T-helper 2 cell treated with Interferon-gamma antibody and Interleukin-4, amounts not matched to agents 100 ng/mL and 5 ng/mL, for 36 hours (primary cell): Measurements from ENCODE around the gene MYO1D. TPM values are rescaled to one million over a fixed set of nuclear protein-coding genes. Genes with fewer than 3 reads are reported as not detected.
"Not testable (repeated sequence)": the region's sequence is repeated elsewhere in the genome, so short reads cannot be mapped to it uniquely, and the experiment has no call there.

Experiments used
- intact Hi-C: fragments of 100-400 bp; cut with micrococcal nuclease; formaldehyde crosslinking; loops from one replicate; pipeline ENCODE4 v1.15.1; 2023
- total RNA-seq: library from RNA; stranded (reverse); gene quantifications from 2 replicates; pipeline ENCODE4 v1.2.3, GENCODE V29; 2022

The MYO1D gene
- total RNA-seq = 6.6 and 9.3 TPM in 2 replicates

DNA sequence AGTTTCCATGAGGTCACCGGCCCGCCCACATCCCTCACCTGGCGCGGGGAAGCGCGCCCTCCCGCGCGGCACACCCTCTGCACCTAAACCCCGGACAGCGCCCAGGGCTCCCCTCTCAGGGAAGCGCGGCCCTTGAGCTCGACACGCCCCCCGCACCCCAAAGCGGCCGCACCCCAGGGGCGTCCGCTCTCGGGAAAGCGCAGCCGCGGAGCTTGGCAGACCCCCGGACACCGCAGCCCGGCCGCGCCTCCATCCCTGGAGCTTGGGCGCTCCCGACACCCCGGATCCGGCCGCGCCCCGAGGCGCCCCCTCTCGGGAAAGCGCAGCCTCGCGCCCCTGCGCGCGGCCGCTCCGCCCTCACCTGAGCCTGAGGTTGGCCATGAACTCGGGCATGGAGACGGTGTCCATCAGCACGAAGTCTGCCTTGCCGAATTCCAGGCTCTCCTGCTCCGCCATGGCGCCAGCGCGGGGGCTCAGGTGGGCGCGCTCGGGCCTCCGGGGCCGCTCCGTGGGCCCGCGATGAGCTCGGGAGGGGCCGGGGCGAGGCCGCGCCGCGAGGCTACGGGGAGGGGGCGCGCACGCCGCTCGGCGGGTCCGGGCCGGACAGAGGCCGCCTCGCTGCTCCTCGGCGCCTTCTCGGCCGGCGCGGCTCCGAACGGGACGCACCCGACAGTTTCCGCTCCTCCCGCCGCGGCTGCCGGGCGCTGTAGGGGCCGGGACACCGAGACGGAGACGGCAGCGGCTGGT lies at the start of gene MYO1D:
TSS of gene MYO1D (minus strand) at position 708 of the 747 bp plus-strand sequence. CDS start at position 456, 252 bp downstream.
- intact Hi-C loops = loop anchor here (1.0 to 10.0 kb wide), 5 partner anchors 34 to 432 kb away; partner anchors contain the start of genes CDK5R1 and PSMD11

DNA sequence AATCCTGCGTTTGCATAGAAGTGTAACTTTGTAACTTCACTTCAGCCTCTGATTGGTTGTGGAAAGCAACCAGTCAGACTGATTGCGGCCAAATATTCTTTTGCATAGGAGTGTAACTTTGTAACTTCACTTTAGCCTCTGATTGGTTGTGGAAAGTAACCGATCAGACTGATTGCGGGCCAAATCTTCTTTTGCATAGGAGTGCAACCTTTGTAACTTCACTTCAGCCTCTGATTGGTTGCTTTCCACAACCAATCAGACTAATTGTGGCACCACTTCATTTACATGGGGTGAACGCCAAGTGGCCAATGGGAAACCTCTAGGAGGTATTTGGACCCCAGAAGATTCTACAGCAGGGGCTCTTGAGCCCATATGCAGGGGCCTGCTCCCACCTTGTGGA lies 49.3 kb upstream of the MYO1D start:
- intact Hi-C loops = no loop called here

DNA sequence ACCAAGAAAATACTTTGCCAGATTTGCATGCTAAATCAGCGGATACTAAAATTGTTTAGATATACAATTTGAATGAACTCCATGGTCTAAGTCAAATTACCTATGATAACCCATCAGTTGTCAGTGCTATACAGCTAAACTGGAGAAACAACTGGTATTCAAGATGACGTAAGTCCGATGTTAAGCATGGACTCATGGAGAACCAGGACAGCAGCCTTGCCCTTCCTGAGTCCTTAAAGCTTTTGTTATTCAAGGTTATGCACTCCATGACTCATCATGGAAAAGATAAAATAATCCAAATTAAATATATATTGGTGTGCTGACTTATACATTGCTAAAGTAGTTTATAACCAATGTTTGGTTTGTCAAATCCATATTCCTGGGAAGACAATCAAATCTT lies 47.0 kb upstream of the MYO1D start:
- intact Hi-C loops = not testable (repeated sequence)

DNA sequence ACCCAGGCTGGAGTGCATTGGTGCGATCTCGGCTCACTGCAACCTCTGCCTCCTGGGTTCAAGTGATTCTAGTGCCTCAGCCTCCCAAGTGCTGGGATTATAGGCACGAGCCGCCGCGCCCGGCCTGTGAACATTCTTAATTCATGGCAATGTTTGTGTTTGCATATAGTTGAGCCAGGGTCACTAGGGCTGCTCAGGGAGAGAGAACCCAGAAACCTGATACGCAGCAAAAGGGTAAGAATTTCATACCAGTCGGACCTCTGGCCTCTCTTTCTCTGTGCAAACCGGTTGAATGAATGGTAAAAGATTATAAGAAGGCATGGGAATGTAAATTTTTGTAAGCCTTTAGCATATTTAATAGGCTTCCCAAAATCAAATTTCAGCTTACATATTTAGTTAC lies 44.1 kb upstream of the MYO1D start:
- intact Hi-C loops = no loop called here

DNA sequence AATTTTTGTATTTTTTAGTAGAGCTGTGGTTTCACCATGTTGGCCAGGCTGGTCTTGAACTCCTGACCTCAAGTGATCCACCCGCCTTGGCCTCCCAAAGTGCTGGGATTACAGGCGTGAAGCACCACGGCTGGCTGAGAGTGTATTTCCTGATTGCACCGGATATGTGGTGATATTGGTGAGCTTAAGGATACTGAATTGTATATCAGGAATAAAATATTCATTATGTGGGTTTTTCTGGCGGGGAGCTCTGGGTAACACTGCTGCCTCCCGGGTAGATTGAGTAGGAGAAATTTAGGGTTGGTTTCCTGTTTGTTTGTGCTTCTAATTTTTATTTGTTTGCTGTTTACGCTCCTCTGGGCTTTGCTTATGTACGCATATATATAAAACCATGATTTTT lies 43.4 kb upstream of the MYO1D start:
- intact Hi-C loops = no loop called here

DNA sequence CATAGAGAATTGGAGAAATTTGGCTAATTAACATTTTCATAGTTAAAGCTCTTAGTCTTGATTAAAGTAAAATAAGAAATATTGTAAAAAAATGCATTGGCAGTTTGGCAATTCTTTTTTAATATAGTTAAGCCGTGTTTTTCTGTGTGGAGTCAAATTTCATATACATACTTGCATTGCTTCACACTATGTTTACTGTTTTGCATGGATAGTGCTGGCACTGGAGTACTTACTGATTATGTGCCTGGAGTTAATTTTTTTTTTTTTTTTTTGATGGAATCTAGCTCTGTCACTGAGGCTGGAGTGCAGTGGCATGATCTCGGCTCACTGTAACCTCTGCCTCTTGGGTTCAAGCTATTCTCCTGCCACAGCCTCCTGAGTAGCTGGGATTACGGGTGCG lies 43.0 kb upstream of the MYO1D start:
- intact Hi-C loops = not testable (repeated sequence)

DNA sequence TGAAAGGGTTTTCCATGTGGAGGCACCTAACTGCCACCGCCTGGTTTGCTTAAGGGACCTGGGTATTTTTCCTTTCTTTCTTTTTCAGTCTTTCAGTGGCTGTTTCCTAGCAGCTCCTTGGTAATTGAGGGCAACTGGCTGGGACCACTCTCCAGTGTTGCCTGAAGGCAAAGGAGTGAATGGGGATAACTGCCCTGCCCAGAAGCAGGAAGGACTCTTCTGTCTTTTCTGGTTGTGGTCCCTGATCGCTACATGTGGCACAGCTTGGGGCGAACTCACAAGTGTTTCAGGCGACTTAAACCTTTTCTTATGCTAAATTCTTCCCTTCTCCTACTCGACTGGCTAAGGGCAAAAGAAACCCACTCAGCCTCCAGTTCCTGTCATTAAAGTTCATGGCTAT lies 40.9 kb upstream of the MYO1D start:
- intact Hi-C loops = no loop called here

DNA sequence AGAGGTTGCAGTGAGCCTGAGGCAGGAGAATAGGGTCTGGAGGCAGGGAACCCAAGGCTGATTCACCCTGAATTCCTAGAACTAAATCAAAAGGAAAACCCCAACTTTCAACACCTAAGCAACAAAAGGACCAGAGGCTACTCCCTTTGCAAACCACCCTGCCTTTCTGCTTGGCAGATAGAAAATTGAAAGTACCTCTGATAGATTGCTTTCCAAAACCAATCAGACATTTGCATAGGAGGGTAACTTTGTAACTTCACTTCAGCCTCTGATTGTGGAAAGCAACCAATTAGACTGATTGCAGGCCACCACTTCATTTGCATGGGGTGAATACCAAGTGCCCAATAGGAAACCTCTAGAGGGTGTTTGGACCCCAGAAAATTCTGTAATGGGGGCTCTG lies 40.2 kb upstream of the MYO1D start:
- intact Hi-C loops = no loop called here

DNA sequence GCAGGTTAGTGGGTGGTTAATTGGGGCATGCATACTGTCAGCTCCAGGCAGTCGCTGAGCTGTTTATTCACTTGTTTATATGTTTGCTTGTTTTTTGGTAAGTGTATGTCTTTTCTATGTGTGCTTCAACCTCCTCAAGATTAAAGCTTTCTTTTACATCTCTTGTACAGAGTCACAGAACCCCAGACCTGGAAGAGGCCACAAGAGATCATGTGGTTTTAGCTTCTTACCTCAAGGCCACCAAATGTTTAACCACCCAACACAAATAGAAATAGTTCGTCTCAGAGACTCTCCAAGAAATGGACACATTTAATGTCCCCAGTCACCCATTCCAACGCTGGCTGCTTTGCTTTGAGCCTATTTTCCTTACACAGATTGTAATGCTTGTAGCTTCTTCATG lies 39.2 kb upstream of the MYO1D start:
- intact Hi-C loops = no loop called here

DNA sequence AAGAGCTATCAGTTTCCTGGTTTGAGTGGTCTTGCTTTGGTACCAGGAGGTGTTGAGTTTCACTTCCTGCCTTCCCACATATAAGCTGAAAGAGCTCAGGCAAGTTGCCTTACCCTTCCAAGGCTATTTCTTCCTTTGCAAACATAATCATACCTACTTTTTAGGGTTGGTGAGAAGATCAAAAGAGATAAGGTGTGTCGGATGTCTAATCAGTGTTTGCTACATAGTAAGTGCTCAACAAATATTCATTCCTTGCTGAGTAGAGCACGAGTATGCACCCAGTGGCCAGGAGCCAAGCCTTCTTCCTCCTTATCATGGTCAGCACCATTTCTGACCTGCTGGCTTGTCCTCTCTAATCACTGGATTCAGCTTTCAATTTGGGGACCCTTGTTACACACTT lies 38.3 kb upstream of the MYO1D start:
- intact Hi-C loops = no loop called here

DNA sequence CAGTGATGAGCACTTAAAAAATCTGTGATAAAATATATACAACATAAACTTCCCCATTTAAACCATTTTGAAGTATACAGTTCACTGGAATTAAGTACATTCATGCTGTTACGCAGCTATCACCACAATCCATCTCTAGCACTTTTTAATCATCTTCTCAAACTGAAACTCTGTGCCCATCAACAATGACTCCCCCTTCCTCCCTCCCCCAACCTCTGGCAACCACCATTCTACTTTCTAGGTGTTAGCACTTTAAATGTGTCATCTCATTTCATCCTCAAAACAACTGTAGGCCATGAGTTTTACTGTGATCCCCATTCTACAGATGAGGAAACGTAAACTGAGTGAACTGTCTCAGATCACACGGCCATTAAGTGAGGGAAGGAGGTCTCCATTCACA lies 37.3 kb upstream of the MYO1D start:
- intact Hi-C loops = no loop called here

DNA sequence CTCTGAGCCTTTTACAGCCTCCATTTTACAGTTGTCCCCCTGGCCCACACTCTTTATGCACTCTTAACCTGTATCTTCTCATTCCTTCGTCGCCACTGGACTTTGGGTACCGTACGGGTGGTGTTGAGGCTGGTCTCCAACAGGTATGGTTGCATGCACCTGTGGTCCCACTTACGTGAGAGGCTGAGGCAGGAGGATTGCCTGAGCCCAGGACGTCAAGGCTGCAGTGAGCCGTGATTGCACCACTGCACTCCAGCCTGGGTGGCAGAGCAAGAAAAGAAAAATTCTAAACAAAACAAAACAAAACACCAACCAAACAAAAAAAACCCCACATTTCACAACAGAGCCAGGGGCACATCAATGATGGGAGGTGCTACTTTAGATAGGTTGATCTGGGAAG lies 36.7 kb upstream of the MYO1D start:
- intact Hi-C loops = no loop called here

DNA sequence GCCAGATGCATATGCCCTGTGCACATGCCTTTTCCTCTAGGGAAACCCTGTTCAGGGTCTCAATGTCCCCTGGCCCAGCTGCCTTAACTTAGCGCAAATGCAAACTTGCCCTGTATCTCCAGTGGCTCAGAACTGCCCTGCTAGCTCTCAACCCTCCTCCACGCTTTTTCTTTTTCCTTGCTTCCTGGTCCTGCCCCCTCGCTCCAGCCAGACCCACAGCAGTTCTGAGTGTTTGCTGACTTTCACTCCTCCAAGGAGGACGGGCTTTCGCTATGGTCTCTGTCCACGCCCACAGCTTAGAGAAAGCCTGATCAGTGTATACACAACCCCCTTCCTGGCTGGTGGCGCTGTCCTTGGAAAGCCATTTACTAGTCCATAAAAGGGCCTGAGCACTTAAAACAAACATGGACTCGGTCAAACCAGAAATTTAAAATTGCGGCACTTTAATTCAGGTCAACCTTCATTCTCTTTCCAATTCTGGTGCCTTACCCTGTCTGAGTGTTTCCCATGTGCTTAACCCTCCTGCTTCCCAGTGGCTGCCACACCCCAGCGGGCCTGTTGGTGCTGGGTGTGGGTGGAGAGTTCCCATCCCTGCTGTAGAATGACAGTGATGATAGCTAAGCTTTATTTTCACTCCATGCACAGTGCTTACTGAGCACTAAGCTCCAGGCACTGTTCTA lies 35.4 kb upstream of the MYO1D start:
- intact Hi-C loops = no loop called here

DNA sequence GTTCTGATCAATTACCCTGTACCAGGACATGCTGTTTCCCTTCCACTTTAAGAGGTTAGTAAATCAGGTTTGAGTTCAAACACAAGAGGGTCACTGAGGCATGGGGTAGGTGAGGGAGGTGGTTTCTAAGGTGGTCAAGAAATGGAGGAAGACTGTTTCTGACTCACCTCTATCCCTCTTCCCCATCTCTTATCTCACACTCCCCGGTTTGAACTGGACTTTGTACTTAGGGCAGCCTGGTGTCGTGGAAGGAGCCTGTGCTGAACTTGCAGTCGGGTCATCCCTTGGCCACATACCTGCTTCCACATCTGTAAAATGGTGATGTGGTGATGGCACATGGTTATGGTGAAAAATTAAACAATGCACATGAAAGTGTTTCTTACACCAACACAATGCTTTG lies 33.8 kb upstream of the MYO1D start:
- intact Hi-C loops = loop anchor here (1.0 to 2.0 kb wide), 2 partner anchors 34 to 127 kb away; partner anchors contain the start of gene MYO1D

DNA sequence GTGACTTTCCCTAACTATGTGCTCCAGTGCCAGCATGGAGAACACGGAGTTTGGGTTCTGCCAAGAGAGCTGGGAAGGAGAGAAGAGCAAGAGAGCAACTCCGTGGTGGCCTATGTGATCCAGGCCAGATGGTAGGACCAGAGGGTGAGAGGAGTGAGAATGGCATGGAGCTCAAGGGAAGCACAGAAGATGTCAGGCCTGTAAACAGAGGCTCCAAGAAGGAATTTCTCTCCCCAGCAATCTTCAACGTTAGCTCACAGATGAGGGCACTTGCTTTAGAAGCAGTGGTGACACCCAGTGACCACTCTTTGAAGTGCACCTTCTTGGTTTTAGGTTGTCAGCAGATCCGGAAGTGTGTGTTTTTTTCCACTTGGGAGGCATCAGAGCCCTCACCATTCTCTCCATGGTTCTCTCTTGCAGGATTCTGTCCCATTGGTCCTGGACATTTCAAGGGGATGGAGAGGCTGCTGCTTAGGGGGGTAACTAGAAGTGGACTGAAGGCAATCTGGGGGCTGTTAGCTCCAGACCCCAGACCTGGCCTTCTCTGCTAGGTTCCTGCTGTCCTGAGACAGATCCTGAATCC lies 33.0 kb upstream of the MYO1D start:
- intact Hi-C loops = loop anchor here (1.0 to 2.0 kb wide), 2 partner anchors 33 to 127 kb away; partner anchors contain the start of gene MYO1D

DNA sequence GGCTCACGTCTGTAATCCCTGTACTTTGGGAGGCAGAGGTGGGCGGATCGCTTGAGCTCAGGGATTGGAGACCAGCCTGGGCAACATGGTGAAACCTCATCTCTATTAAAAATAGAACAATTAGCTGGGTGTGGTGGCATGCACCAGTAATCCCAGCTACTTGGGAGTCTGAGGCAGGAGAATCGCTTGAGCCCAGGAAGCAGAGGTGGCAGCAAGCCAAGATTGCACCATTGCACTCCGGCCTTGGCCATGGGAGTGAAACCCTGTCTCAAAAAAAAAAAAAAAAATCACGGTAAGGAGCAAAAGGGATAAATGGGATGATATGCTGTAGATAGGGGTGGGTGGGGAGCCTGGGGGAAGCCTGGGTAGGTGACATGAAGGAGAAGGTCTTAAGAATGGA lies 30.7 kb upstream of the MYO1D start:
- intact Hi-C loops = no loop called here

DNA sequence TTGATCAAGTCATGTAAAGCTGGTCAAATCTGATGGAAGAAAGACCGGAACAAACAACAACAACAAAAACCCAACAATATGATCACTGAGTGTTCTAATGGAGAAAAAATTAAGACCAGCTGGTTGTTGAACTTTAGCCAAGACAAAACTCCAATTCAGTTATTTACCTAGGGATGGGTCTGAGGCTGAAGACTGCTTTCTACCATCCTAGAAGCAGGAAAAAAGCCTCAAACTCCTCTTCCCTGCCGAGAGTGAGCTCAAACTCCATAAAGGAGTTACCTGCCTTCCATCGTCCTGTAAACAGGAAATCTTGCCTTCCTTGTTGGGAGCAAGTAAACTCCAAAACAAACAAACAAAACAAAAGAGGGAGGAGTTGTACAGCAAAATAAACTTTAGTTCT lies 28.0 kb upstream of the MYO1D start:
- intact Hi-C loops = no loop called here

DNA sequence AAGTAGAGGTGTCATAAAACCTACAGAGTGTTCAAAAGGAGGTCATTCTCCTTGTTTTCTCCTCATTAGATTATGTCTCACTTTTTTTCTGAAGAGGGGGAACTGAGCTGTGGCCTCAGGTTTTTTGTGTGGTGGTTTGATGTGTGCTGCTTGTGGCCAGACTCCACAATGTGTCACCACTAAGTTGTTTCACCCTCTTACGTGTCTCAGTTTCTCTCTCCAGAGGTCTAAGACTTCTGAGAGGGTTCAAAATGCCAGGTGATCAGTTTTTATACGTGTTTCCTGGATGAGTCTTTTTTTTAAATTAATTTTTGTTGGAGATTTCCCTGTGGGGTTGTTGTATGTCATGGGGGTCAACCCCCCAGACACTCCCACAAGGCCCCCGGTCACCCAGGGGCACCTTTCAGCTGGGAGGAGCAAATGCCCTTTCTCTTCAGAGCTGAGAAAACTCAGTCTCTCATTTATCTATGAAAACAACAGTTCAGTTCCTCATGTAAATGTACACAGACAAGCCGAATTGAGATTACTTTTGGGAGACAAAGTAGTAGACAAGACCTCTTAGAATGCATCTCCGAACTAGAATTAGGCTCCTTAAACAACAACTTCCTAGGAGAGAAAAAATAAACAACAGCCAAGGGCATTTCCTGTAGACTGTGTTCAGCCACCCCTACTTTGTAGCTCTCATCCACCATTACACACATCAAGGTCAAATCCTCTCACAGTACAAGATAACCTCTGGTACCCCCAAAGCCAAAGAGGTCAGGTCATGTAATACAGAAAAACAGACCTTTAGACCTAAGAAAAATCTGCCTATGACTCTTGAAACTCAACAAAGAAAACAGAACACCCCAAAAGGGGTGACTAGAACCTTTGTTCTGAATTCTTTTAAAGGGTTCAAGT lies 27.1 kb upstream of the MYO1D start:
- intact Hi-C loops = no loop called here

DNA sequence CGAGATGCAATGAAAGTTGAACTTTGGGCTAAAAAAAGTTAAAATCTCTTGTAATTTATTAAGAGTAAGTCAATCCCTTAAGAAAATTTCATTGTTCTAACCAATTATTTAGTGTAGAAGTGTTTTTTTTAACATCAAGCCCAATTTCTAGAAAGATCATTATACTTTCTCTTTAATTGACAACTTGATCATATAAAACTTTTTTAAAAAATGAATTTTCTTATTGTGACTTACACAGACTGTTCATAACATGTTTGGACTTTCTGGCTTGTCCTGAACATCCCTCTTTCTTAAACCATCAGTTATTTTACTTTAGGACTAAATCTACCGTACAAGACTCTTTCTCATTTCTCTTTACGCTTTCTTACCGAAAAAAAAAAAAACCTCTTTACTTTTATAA lies 24.8 kb upstream of the MYO1D start:
- intact Hi-C loops = no loop called here

DNA sequence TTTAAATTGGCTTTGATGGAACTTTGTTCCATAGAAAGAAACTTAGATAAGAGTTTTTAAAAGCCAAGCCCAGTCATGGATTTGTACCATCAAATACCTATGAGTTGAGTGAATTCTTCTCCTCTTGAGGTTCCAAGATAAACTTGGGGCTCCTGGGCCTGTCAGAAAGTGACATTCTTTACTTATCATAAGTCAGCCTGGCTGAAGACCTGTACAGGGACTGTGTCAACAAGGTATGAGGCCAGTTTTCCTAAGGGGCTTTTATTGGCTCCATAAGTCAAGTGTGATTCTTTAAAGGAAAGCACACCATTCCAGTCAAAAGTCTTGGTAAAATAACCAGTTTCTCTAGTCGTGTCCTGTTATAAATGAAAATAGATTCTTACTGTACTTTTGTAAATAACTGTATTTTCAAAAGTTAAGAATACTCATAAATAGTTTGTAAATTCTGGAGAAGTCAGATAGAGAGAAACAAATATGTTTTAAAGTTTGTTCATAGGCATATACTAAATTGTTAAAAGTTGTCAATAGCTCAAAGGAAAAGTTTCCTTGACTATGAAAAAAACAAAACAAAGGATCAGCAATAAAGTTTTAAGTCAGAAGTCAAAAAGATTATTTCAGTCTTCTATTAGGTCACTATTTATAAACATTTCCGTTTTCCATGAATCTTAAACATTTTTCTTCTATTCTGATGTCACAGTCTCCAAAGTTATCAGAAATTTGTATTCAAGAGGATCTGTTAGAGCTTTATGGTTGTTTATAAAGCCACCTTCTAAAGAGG lies 22.5 kb upstream of the MYO1D start:
- intact Hi-C loops = no loop called here
